ENCODE data around the gene HDLBP.

Gene HDLBP

GRCh38 chr2:241273210-241274020, 42.1 kb downstream of the HDLBP start:
- no peak for DNase-seq

- DNase-seq: no peak
Measured at GRCh38 chr2:241272303-241273209, 42.9 kb downstream of the HDLBP start.

GRCh38 chr2:241271706-241272302, 43.7 kb downstream of the HDLBP start:
- DNase-seq: no peak

GRCh38 chr2:241270531-241270930, 44.9 kb downstream of the HDLBP start:
- DNase-seq: no peak

GRCh38 chr2:241269707-241270520, 45.6 kb downstream of the HDLBP start:
- no peak for DNase-seq

- DNase-seq: no peak
Measured at GRCh38 chr2:241268716-241269445, 46.6 kb downstream of the HDLBP start.

- no peak for DNase-seq
Measured at GRCh38 chr2:241268306-241268705, 47.2 kb downstream of the HDLBP start.

- DNase-seq: no peak
Measured at GRCh38 chr2:241267249-241268067, 48.0 kb downstream of the HDLBP start.

GRCh38 chr2:241265506-241265905, 50.0 kb downstream of the HDLBP start:
- no peak for DNase-seq

- no peak for DNase-seq
Measured at GRCh38 chr2:241263061-241263460, 52.4 kb downstream of the HDLBP start.

GRCh38 chr2:241261628-241262027, 53.8 kb downstream of the HDLBP start:
- DNase-seq: no peak

GRCh38 chr2:241260911-241261310, 54.6 kb downstream of the HDLBP start:
- no peak for DNase-seq

- no peak for DNase-seq
Measured at GRCh38 chr2:241258505-241259280, 56.8 kb downstream of the HDLBP start.

GRCh38 chr2:241257419-241258032, 57.9 kb downstream of the HDLBP start:
- no peak for DNase-seq

GRCh38 chr2:241256168-241256545, 59.3 kb downstream of the HDLBP start:
- no peak for DNase-seq

GRCh38 chr2:241255542-241256167, 59.8 kb downstream of the HDLBP start:
- no peak for DNase-seq

GRCh38 chr2:241254904-241255351, 60.5 kb downstream of the HDLBP start:
- no peak for DNase-seq

GRCh38 chr2:241252778-241253475, 62.5 kb downstream of the HDLBP start:
- no peak for DNase-seq

Measured in NCI-H2029 (cell line).